RKO (cell line): ENCODE data around the gene MUC6.

Experiments
- DNase-seq: peaks from one replicate; pipeline ENCODE4 v3.0.0-alpha.2; 2016; ENCODE audit warnings: low spot score

MUC6 gene, protein sequence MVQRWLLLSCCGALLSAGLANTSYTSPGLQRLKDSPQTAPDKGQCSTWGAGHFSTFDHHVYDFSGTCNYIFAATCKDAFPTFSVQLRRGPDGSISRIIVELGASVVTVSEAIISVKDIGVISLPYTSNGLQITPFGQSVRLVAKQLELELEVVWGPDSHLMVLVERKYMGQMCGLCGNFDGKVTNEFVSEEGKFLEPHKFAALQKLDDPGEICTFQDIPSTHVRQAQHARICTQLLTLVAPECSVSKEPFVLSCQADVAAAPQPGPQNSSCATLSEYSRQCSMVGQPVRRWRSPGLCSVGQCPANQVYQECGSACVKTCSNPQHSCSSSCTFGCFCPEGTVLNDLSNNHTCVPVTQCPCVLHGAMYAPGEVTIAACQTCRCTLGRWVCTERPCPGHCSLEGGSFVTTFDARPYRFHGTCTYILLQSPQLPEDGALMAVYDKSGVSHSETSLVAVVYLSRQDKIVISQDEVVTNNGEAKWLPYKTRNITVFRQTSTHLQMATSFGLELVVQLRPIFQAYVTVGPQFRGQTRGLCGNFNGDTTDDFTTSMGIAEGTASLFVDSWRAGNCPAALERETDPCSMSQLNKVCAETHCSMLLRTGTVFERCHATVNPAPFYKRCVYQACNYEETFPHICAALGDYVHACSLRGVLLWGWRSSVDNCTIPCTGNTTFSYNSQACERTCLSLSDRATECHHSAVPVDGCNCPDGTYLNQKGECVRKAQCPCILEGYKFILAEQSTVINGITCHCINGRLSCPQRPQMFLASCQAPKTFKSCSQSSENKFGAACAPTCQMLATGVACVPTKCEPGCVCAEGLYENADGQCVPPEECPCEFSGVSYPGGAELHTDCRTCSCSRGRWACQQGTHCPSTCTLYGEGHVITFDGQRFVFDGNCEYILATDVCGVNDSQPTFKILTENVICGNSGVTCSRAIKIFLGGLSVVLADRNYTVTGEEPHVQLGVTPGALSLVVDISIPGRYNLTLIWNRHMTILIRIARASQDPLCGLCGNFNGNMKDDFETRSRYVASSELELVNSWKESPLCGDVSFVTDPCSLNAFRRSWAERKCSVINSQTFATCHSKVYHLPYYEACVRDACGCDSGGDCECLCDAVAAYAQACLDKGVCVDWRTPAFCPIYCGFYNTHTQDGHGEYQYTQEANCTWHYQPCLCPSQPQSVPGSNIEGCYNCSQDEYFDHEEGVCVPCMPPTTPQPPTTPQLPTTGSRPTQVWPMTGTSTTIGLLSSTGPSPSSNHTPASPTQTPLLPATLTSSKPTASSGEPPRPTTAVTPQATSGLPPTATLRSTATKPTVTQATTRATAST (N-terminal part only)

DNA sequence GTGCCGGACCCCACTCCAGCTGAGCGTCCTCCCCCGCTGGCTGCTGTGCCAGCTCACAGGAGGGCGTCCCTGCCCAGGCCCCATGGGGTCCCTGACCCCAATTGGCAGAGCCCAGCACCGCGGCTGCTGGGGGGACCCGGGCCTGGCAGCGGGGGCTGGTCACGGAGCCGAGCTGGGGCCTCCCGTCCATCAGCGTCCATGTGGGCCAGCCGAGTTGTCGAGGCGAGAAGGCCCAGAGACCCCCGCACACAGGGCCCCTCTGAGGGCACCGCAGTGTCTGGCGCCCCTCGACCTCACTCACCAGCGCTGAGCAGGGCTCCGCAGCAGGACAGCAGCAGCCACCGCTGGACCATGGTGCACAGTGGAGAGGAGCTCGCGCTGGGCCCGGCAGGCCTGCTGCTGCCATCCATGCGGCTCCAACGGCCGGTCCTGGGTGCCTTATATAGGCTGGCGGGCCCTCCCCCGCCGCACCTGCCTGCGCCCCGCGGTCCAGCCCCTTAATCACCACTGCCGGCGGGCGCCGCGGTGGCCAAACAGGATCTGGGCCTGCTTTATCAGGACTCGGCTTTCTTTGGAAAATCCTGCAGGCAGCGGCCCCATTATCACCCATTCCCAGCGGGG lies at the start of gene MUC6:
TSS of gene MUC6 (minus strand) at position 416 of the 621 bp plus-strand sequence. CDS start at position 353, 63 bp downstream.
- DNase-seq: no peak

DNA sequence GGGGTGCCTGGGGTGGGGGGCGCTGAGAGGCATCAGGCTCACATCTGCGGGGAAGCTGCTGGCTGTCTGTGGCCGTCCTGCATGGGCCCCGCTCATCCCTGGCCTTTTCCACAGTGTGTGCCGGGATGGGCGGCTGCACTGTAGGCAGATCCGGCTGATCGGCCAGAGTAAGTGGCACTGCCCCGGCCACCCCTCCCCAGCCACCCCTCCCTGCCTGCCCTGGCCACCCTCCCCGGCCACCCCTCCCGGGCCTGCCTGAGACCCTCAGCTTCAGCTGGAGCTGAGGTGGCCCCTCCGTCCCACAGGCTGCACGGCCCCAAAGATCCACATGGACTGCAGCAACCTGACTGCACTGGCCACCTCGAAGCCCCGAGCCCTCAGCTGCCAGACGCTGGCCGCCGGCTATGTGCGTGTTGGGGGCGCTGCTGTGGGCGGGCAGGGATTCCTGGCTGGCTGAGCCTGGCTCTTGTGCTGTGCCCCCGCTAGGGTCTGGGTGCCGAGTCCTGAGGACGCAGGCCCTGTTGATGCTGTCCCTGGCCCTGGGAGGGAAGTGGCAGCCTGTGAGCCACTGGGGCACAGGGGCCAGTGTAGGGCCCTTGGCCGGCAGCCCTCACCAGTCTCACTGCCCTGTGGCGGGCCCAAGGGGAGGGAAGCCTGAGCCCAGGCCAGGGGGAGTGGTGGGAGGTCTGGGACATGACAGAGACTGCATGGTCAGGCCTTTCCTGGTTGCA lies 49.1 kb upstream of the MUC6 start:
- no peak for DNase-seq

GRCh38 chr11:1084561-1085439 lies 48.3 kb upstream of the MUC6 start:
- DNase-seq: no peak

DNA sequence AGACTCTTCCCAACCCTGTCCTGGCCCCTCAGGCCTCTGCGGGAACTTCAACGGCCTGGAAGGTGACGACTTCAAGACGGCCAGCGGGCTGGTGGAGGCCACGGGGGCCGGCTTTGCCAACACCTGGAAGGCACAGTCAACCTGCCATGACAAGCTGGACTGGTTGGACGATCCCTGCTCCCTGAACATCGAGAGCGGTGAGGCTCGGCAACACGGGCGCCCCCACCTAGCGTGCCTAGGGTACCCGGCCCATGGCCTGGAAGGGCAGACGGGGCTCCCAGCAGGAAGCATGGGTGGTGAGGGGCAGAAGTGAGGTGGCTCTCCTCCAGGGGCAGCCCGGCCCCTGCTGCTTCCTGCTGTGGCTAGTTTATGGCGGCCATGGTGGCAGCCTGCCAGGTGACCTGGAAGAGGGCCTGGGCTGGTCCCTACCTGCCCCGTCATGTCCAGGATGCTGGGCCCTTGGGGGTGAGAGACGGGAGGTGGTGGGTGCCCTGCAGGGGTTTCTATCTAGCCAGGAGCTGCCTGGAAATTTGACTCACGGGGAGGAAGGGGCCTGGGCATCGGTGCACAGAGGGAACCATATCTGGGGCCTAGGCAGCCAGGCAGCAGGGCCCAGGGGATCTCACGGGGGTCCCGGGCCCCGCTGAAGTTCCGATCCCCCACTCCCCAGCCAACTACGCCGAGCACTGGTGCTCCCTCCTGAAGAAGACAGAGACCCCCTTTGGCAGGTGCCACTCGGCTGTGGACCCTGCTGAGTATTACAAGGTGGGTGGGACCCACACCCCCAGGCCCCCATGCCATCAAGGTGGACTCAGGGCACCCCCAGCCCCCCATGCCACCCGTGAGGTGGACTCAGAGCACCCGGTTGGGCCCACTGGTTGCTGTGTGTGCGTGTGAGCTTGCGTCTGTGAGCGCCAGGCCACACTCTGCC lies 47.4 kb upstream of the MUC6 start:
- no peak for DNase-seq

- DNase-seq: no peak
These were observed 46.5 kb upstream of the MUC6 start for GRCh38 chr11:1082728-1083620.

- no peak for DNase-seq
These were observed 45.8 kb upstream of the MUC6 start for GRCh38 chr11:1082346-1082727.

DNA sequence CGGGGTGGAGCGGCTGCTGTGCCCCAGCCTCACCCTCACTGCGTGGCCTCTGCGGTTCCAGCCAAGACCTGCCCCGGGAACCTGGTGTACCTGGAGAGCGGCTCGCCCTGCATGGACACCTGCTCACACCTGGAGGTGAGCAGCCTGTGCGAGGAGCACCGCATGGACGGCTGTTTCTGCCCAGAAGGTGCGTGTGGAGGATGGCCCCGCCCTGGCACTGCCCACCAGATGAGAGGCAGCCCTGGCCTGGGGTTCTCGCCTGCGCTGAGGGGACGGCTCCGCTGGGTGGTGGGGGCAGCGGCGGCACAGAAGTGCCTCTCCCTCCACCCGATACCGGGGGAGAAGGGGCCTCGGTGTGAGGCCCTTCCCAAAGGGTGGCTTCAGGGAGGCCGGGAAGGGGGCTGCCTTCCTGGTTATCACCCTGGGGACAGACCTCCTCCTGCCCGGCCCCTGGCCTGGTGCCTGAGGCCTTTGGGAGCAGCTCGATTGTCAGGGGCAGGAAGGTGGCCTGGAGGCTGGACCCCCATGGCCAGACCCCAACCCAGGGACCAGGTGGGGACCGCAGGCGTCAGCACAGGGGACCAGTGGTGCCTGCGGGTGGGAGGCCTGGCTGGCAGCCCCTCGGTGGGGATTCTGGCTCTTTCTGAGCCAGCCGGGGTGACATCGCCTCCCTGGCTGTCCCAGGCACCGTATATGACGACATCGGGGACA lies 45.2 kb upstream of the MUC6 start:
- no peak for DNase-seq

GRCh38 chr11:1078191-1078601 lies 41.7 kb upstream of the MUC6 start:
- DNase-seq: no peak

- DNase-seq: no peak
These were observed 41.0 kb upstream of the MUC6 start for GRCh38 chr11:1077417-1078119.

DNA sequence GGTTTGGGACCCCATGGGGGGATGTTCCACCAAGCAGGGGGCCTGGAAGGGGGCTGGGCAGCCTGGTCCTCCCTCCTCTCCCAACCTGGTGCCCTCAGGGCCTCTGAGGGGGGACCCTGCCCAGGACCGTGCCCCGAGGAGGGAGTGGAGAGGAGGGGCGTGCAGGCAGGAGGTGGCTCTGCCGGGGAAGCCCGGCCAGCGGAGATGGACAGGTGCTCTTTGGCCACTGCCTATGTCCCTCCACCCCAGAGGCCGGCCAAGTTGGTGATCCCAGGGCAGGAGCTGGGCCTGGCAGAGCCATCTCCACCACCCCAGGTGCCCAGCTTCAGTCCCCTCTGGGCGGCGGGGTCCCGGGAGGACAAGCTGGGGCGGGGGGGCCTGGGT lies 40.5 kb upstream of the MUC6 start:
- DNase-seq: no peak

DNA sequence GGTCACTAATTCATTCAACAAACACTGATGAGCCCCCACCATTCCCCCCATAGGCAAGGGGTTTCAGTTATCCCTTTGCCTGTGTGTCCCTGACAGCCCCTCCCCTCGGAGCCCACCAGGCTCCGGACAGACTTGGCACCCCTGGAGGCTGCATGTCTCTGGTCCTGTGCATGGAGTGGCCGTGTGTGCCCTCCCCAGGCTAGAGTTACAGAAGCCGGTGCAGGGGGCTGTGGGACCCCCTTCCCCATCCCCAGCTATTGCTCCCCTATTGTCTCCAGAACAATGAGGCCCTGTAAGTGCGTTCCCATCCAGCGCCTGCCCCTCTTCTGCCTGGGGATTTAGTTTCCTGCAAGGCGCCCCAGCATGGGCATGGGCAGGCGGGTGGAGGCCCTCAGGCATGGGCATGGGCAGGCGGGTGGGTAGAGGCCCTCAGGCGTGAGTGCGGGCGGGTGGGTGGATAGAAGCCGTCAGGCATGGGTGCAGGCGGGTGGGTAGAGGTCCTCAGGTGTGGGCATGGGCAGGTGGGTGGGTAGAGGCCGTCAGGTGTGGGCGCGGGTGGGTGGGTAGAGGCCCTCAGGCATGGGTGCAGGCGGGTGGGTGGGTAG lies 39.6 kb upstream of the MUC6 start:
- DNase-seq: no peak

DNA sequence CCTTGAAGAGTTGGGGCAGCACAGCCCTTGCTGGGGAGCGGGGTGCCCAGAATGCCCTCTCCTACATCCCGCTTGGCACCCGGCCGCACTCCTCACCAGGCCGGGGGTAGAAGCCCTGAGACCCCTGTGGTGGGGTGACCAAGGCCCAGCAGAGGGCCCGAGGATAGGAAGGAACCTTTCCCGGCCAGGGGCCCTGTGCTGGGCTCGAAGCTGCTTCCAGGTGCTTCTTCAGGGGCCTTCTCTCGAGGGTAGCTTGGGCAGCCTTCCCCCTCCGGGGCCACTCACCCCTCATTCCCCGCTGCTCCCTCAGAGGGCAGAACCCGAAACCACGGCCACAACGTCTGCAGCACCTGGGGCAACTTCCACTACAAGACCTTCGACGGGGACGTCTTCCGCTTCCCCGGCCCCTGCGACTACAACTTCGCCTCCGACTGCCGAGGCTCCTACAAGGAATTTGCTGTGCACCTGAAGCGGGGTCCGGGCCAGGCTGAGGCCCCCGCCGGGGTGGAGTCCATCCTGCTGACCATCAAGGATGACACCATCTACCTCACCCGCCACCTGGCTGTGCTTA lies 38.9 kb upstream of the MUC6 start:
- no peak for DNase-seq

GRCh38 chr11:1074244-1075221 lies 38.0 kb upstream of the MUC6 start, which contains the start of gene MUC2:
TSS of gene MUC2 (plus strand) at chr11:1074874.
- DNase-seq: no peak

DNA sequence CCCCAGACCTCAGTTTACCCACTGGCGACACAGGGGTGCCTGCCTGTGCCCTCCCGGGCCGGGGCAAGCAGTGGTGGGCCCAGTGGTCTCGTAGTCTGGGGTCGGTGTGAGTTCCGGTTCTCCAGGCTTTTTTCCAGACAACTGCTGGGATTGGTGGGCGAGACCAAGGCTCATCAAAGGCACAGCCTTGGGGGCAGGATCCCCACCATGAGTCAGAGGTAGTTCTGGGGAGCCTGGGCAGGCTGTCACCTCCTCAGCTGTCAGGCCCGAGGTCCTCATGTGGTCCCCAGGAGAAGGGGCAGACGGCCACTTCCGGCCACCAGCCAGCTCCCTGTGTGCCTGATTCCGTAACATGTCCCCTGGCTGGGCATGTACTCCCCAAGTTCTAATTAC lies 37.3 kb upstream of the MUC6 start:
- no peak for DNase-seq
